Gastrocnemius medialis (tissue), 4 donors: ENCODE results near the gene GGACT.

Experiments used
- CTCF ChIP-seq, 5 experiments: fragments of 450-650 bp in 3 of 5; fragments of 200-600 bp in 2 of 5; sonication (generic) in 2 of 5; IDR thresholded peaks in 4 of 5; conservative IDR thresholded peaks in 1 of 5; 1 replicate in 4 of 5; 2 replicates in 1 of 5; pipeline ENCODE4 v1.5.1; 2016 to 2019; ENCODE audit warnings: antibody characterized with exemption in 5 of 5, mild to moderate bottlenecking in 3 of 5, moderate library complexity in 3 of 5
- POLR2A ChIP-seq, 2 donors: fragments of 450-650 bp; IDR thresholded peaks; one replicate each; pipeline ENCODE4 v1.6.1; 2017; ENCODE audit warnings: antibody characterized with exemption in 2 of 2, mild to moderate bottlenecking in 2 of 2, moderate library complexity in 2 of 2

DNA sequence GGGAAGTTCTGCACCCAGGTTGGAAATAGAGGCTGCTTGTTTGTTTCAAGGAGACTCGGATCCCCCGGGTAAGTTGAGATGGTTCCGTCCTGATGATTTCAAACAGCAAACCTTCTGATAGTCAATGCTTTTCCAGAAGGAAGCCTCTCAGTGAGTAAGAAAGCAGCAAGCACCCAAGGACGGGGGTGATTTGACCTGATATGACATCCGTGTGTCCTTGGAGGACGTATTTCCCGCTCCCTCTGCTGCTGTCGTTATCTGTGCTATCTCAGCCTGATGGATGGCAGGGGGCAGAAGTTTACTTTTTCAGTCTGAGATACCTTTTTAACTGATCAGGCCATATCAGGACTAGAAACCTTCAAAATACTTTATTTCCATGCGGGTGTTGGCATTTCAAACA is 5.7 kb upstream of the GGACT start:
- TF ChIP-seq CTCF (IDR thresholded peaks at IDR 0.05 in 4 of 5, conservative IDR thresholded peaks at IDR 0.05 in 1 of 5), result no peak
- TF ChIP-seq POLR2A (IDR thresholded peaks at IDR 0.05), result no peak
